Stimulated activated CD8-positive, alpha-beta memory T cell treated with anti-CD3 and anti-CD28 coated beads, Interleukin-15, amount 100 ng/mL, for 1 hour (primary cell): ENCODE measurements around the gene COX7B2.

Experiments used
- DNase-seq: peaks from one replicate; pipeline ENCODE4 v3.0.0-alpha.2; 2020; ENCODE audit warnings: low read depth

Gene COX7B2

DNA sequence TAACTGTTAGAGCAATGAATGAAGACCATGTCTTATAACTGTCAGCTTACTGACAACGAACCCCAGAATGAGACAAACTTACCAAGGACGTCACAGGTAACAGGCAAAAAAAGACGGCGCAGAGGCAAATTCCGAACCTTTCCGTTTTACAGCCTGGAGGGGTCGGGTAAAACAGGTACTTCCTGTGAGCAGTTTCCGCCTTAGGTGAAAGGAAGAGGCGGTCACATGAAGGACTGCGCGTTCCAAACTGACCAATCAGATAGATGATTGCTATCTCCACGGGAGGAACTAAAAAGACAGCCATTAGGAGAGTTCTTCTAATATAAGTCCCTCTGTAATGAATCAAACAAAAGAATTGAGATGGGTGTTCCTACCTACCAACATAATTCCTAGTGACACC, at the start of gene COX7B2:
COX7B2 (minus strand) TSS at position 168 of the 400 bp plus-strand sequence. CDS start 174,053 bp downstream, outside the sequence.
- DNase-seq = no peak

DNA sequence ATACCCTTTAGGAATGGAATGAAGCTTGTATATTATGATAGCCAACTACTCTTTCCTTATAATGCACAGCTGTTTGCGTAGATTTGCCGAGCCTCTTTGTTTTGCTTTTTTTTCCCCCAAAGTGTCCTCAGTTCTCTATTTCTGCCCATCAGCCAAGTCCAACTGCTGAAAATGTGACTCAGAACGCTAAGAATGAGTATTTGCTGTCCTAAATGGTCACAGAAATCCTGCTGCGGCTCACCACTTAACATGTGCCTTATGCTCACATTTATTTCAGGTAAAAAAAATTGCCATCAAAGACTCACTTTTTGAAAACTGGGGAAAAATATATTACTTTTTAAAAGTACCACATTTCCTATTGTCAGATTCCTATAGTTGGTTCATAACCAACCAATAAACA, 47.4 kb upstream of the COX7B2 start:
- DNase-seq = no peak

DNA sequence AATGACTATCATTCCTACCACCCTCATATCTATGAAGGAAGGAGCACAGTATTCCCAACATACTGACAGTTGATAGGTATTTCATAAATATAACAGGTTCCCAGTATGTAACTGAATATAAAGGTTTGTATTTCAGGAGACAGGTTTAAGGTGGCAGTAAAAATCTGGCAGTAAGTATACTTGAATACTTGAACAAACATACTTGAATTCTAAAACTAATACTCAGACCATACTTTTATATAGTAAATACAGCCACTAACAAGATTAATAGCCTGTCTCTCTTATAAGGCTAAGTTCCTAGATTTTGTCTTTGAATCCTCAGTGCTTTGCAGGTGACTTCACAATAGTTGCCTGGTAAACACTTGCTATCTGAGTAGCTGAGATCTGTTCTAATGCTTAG, 46.6 kb upstream of the COX7B2 start:
- DNase-seq = no peak

DNA sequence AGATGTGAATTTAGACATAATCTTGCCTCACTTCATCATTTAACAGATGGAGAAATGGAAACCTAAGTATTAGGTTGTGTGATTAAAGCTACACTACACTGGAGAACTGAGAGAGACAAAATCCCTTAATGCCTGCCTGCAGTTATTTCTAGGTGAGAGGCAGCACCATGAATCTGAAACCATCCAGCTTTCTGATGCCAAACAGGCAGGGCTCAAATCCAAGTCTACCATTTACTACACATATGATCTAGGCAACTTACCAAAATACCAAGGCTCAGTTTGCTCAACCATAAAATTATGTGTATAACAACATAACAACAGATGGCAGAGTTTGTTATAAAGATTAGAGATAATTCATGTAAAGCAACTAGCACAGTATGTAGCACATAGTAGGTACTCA, 45.6 kb upstream of the COX7B2 start:
- DNase-seq = no peak

GRCh38 chr4:46953564-46953963, 44.5 kb upstream of the COX7B2 start:
- no peak for DNase-seq

GRCh38 chr4:46952451-46952850, 43.4 kb upstream of the COX7B2 start:
- no peak for DNase-seq

- DNase-seq = no peak
Observed at GRCh38 chr4:46950826-46951225, 41.8 kb upstream of the COX7B2 start.

GRCh38 chr4:46949822-46950221, 40.8 kb upstream of the COX7B2 start:
- DNase-seq = no peak

DNA sequence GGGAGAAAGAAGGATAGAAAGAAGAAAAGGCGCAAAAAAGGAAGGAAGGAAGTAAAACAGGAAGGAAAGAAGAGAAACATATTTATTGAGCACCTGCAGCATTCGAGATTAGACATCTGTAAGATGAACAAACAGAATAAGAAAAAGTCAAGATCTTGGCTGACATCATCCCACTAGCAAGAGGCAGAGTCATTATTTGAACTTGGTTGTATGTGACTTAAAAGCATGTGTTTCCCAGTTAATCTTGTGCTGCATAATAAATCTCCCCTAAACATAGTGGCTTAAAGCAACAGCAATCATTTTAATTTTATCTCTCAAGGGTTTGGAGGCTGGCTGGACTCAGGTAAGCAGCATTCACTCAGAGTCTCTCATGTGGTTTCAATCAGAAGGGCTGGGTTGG, 38.5 kb upstream of the COX7B2 start:
- no peak for DNase-seq

DNA sequence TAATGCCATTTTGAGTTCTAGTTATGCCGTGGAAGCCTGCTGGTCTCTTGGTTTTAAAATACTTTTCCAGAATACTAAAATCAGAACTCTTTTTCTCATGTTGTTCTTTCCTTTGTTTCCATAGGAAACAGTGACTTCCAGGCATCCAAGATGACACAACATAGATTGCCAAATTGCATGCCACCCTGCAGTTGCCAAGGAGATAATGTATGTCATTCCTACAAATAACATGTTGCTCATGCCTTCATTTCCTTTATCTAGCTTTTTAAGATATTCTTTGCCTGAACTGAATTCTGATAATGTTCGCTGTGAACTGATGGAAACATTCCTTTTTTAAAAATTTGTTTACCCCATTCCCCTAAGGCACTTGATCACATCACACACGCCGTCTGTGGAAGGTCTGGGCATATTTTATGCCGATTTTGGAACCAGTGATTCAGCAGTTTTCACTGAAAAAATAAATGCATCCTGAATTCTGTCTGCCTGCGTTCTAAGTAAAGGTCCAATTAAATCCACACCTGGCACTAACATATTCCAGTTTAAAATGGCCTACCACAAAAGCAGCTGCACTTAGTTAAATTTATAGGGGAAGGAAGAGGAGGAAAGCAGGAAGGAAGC, 38.0 kb upstream of the COX7B2 start:
- DNase-seq = no peak

DNA sequence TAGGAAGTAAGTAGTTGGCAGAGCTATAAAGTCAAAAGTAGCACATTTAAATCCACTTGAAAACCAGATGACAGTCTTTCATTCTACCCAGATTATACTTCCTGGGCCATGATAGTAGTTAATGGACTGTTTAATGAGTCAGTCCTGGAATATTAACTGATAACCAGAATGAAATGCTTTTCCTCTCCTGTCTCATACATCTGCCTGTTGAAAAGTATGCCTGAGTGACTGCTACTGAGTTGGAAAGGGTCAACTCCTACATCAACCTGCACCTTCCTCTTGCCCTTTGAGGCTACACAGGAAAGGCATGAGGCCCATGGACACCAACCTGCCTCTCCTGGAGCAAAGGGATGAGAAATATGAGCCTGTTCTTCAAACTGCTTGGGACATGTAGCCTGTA, 36.0 kb upstream of the COX7B2 start:
- no peak for DNase-seq

GRCh38 chr4:46944345-46944744, 35.3 kb upstream of the COX7B2 start:
- no peak for DNase-seq

DNA sequence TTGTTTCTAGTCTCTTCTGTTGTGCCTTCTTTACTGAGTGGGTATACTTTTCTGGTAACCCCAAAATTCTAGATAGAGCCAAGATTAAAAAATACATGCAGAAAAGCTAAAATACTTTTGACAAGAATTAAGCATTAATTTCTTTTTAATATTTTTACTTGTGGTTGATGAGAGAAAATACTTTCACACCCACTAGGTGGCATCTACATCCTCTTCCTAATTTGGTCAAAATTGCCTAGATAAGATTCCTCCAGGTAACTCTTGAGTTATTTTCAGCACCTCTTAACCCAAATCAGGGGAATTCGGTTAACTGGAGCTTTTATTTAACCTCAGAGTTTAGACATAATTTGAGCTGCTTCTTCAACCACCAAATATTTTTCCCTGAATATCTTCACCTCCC, 28.4 kb upstream of the COX7B2 start:
- no peak for DNase-seq

DNA sequence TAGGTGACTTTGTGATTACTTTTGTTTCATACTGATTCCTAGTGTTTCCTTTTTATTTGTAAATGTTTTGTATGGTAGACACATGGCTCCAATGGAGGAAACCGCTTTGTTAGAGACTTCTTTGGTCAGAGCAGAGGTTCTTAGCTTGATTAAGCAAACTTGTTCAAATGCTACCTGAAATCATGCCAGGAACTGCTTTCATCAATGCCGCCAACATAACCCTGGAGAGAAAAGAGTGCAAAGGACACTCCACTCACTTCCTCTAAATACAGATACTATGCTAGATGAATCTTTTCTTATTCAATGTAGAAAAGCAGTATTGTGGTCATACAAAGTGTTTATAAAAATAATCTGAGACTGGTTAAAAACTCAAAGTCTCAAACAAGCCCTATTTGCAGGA, 25.7 kb upstream of the COX7B2 start:
- DNase-seq = no peak

DNA sequence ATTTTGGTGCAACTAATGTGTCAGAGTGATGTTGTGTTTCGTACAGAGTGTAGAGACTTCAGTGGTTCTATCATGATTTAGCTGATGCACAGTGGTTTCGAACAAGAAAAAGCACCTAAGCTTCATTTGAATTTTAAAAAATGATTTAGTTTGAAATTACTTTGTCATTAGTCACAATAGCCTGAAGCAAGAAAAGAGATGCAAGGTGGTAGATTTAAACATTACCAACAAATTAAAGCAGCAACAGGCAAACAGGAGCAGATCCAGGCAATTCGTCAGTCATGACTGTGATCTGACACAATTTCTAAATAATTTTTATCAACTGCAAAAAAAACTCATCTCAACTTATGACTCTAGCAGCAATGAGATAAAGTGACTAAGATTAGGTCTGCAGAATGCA, 24.6 kb upstream of the COX7B2 start:
- no peak for DNase-seq

- DNase-seq = no peak
Observed at GRCh38 chr4:46931981-46932380, 22.9 kb upstream of the COX7B2 start.

DNA sequence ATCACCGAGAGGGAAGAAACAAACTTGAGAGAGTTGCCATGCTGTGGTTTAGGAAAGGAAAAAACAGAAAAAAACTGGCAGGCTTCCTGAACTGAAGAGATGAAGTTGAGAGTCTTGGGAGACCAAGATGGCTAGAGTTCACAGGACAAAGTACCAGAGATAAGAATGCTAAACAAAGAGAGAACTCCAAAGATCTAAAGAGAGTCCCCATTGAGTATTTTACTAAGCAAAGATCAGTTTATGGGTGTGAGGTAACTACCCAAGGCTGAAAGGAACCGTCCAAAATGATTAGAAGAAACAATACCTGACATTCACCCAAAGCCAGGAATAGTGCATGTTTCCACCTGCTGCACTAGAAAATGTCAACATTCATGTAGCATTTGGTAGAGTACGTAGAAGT, 21.8 kb upstream of the COX7B2 start:
- no peak for DNase-seq

- DNase-seq = no peak
Observed at GRCh38 chr4:46927201-46927600, 18.2 kb upstream of the COX7B2 start.

GRCh38 chr4:46924789-46925529, 15.9 kb upstream of the COX7B2 start:
- no peak for DNase-seq

DNA sequence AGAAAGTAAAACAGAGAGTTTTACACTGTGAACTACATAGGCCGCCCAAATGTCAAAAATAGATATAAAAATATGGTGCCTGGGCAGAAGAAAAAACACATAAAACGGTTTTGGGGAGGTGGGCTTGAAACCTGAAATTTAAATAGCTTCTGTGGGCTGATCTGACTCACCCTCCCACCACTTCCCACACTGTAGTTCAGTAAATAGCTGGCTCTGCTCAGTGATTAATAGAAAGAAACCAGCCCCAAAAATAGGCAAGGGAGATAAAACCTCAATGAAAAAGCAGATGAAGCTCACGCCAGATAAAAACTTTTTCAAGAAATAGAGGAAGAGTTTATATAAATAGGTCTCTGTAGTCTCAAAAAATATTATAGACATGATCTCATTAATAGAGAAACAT, 13.2 kb upstream of the COX7B2 start:
- DNase-seq = no peak

GRCh38 chr4:46908148-46908547, 897 bp downstream of the COX7B2 start:
- no peak for DNase-seq

DNA sequence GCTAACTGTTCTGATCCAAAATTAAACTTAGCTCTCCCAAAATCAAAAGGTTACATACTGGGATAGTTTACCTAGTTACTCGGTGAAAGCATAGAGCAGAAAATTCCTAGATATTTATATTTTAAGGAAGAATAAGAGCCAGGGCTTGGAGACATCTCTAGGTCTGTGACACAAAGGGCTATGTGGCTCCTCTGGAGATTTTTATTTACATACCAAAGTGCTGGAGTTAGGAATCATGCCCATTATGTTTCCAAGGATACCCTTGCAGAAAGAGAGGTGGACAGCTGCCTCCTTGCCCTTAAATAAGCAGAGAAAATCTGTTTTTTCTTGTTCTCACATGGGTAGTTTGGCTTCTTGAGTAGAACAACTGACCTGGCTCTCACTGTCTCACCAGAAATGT, 9.0 kb downstream of the COX7B2 start:
- DNase-seq = no peak

DNA sequence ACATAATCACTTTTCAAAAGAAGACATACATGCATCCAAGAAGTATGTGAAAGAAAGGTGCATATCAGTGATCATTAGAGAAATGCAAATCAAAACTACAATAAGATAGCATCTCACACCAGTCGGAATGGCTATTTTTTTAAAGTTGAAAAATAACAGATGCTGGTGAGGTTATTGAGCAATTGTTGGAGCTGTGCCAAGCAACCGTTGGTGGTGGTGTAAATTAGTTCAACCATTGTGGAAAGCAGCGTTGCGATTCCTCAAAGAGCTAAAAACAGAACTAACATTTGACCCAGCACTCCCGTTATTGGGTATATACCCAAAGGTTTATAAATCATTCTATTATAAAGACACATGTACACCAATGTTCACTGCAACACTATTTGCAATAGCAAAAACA, 14.2 kb downstream of the COX7B2 start:
- DNase-seq = no peak

DNA sequence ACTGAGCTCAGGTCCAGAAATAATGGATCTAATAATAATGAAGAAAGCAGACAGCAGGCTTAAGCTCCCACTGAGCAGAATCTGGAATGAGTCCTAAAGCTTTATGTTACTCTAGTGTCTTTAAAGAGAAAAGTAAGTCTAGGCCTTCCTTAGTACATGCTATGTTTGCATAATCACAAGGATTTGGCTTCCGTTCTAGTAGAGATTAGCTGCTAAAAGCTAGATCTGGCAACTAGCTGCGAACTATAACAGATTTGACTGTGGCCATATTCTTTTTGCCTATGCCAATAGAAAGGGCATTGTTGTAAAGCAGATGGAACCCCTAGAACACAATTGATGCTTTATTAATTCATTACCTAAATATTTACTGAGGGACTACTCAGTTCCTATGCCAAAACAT, 19.0 kb downstream of the COX7B2 start:
- DNase-seq = no peak
